NT2/D1 (cell line): ENCODE measurements around the gene MAN1A2.

Source experiments
- SUZ12 ChIP-seq: IDR thresholded peaks from 2 replicates; pipeline ENCODE4 v1.6.1; 2011; ENCODE audit not compliant: insufficient read length, insufficient read depth; ENCODE audit errors: extremely low read depth
- YY1 ChIP-seq: IDR thresholded peaks from 2 replicates; pipeline ENCODE4 v1.6.1; 2011; ENCODE audit not compliant: insufficient read length, insufficient read depth
- ZNF274 ChIP-seq: IDR thresholded peaks from 2 replicates; pipeline ENCODE4 v1.6.1; 2011; ENCODE audit warnings: mild to moderate bottlenecking, low read depth, low read length

DNA sequence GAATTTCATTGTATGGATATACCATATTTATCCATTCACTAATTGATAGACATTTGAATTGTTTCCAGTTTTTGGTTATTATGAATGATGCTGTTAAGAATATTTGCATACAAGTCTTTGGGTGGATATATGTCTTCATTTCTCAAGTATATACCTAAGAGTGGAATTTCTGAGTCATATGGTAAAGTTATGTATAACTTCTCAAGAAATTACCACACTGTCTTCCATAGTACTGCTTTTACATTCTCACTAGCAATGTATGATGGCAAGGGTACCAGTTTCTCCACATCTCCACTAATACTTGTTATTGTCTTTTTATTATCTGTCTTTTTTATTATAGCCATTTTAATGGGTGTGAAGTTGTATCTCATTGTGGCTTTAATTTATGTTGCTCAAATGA is 164.0 kb downstream of the MAN1A2 start:
- TF ChIP-seq YY1 (no peak), ZNF274 (no peak), SUZ12 (no peak)
